HK-2 (cell line): ENCODE data around the gene NCS1.

Experiments
- DNase-seq: peaks from one replicate; pipeline ENCODE4 v3.0.0-alpha.2; 2018; ENCODE audit not compliant: unreplicated experiment

Gene NCS1

DNA sequence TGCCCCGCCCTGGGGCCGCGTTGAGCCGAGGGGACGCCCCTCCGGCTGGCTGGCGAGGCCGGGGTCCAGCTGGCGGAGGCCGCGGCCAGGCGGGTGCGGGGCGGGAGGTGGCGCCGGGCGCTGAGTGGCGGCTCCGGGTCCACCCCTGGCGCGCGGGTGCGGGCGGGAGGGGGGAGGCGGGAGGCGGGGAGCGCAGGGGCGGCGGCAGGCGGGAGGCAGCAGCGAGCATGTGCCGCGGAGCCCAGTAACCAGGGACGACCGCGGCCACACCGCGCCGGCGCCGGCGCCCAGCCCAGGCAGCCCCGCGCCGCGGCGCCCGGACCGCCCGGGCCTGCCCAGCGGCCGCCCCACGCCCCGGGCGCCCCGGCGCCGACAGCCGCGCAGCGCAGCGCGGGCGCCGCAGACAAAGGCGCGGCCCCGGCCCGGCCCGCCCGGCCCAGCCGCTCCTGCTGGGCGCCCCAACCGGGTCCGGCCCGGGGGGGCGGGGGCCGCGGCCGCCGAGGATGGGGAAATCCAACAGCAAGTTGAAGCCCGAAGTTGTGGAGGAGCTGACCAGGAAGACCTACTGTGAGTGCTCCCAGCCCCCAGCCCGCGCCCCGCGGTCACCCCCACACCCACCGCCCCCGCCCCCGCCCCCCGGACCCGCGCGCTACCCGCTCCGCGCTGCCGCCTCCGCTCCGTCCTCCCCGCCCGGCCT is at the start of gene NCS1:
Gene NCS1, plus strand, starts transcription at position 244 of the 697 bp plus-strand sequence. Its CDS starts 260 bp downstream, at position 504.
- peak; percentile 83 for DNase-seq

DNA sequence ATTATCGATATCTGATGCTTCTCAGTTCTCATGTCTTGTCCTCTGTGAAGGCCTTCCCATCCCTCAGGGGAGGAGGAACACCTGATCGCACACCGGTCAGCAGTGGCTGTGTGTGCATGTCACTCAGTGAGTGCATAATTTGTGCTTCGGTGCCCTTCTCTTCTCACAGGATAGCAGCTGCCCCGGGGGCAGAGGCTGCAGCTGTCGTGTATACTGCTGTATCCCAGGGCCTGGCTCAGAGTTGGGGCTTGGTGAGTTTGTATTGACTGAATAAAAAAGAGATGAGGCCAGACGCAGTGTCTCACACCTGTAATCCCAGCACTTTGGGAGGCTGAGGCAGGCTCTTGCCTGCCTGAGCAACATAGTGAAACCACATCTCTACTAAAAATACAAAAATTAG is 49.7 kb upstream of the NCS1 start:
- DNase-seq = no peak

- no peak for DNase-seq
Measured at GRCh38 chr9:130124085-130124860, 47.9 kb upstream of the NCS1 start.

- no peak for DNase-seq
Measured at GRCh38 chr9:130126721-130127433, 45.3 kb upstream of the NCS1 start.

GRCh38 chr9:130128251-130128650 is 44.0 kb upstream of the NCS1 start:
- DNase-seq = peak; percentile 55

- DNase-seq = peak; percentile 66
Measured at GRCh38 chr9:130128733-130129431, 43.3 kb upstream of the NCS1 start.

- DNase-seq = peak; percentile 58
Measured at GRCh38 chr9:130129432-130130061, 42.7 kb upstream of the NCS1 start.

GRCh38 chr9:130132746-130133145 is 39.5 kb upstream of the NCS1 start:
- no peak for DNase-seq

DNA sequence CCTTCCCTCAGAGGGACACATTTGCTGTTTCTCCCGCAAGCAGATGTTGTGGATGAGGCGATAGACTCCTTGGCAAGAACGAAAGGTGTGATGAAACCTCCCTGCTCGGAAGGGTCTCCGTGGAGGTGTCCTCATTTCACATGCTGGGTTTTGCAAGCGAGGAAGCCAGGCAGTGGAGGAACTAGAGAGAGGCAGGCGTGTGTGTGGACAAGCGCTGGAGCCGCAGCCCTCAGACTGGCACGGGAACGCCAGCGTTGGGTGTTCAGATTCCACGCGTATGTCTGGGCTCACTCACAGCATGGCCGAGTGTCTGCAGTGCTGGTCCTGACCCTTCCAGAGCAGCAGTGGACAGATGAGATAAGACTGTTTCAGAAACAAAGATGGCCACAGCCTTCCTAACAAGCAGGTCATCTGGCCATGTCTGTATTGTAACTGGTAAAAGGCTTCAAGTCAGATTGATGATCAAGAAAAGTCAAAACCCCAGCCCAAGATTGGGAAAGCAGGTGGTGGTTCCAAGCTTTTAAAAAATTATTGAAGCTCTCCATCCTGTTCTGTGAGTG is 35.0 kb upstream of the NCS1 start:
- DNase-seq = no peak

DNA sequence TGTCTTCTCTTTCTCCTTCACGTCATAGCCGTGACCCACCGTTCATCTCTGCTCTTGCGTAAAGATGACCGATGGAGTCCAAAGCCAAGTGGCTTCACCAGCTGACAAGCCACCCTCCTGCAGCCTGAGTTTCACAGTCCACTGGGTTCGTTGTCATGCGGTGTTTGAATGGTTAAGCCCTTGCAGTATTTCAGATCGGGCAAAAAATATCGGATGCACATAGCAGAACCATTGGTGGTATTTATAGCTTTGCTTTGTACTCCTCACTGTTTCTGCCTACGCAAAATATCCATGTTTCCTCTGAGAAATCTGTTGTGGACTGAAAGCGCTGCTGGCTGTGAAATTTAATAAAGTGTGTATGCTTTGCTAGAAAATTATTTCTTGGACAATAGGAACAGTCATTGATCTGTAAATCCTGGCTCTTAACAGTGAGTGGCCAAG is 34.5 kb upstream of the NCS1 start:
- DNase-seq = peak; percentile 45

DNA sequence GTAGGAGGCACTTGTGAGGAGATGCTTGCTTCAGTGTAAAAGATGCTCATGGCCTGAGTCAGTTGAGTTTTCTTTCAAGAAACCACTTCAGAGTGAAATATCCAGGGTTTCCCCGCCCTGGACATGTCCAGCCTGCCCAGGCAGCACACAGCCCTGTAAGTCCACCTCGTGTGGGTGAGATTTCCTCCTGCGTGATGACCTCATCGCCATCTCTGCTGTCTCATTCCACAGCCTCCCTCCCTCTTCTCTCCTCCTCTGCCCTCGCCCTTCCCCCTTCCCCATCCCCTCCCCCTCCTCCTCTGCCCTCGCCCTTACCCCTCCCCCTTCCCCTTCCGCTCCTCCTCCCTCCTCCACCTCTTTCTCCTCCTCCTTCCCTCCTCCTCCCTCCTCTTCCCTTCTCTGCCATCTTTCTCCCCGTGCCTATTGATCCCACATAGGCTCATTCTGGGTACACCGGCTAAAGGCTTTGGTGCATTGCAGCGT is 34.0 kb upstream of the NCS1 start:
- DNase-seq = peak; percentile 90

DNA sequence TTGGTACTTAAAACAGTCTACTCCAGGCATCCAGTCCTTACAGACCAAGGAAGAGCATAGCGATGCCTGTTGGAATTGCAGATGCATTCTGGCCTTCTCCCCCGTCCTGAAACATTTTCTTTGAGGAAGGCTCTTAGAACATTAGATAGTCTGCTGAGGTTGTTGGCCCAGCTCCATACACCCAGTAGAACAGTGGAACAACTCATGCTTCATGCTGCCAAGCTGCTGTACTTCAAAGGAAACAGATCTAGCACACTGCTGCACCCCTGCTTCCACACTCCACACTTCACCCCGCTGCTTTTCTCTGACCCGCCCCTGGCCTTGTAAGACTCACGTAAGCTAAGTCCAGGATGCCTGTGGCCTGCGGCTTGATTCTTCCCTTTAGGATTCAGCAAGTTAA is 33.4 kb upstream of the NCS1 start:
- DNase-seq = peak; percentile 76

DNA sequence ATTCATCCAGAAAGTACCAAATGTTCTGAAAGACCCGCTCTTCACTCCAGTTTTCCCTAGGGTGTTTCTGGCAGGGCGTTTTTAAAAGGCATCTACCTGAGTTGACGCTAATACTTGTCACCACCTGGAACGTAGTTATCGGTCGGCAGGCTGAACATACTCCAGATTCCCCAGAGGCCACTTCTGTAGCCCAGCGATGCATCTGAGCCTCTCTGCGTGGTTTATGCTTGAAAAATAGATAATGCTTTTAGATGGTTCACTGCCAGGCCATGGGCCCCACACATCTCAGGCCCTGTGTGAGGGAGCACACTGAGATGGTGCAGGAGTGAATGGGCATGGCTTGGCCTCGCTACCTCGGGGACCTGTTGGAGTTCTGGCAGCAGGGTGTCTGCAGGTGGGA is 33.0 kb upstream of the NCS1 start:
- no peak for DNase-seq

DNA sequence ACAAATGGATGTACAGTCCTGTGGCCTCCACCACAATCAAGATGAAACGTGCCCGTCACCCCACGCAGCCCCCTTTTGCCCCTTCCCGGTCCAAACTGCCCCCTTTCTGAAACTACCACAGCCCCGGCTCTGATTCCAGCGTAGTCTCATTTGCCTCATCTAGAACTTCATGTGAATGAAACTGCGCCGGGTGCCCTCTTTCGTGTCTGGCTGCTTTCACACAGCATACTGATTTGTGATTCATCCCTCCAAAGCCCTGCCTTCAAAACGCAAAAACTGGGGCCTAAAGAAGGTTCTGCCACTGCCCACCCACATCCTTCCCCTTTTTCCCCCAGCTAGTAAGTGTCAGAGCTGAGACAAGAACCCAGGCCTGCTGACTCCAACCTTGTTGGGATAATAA is 31.5 kb upstream of the NCS1 start:
- DNase-seq = no peak

DNA sequence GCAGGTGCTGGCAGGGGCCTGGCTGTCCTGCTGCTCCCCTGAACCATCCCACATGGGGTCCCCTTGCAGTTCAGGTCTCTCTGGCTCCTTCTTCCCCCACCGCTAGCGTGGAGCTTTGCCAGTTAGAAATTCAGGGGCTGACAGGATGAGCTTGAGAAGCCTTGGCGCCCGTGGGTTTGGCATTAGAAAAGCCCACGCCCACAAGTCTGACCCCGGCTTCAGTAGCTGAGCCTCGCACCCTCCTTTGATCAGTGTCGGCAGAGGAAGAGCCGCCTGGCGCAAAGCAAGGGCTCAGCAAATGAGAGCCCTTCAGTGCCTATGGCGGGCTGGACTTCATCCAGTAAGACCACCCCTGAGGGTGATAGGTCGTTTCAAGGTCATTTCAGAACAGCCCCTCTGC is 30.1 kb upstream of the NCS1 start:
- no peak for DNase-seq

DNA sequence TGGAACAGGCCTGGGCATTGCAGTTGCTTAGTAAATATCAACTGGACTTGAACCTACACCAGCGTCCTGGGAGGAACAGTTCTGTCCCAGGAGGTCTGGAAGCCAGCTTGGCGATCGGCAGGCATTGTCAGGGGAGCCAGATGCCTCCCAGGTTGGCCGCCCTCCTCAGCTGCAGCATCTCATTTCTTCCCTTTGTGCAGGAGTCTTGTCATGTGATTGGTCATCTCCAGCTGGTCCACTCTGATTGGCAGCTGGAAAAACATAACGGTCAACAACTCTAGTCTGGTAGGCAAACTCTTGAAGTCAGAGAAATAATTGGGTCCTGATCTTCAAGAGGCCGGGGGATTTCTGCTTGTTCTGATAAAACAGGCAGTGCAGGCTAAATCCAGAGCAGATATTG is 29.6 kb upstream of the NCS1 start:
- DNase-seq = no peak

DNA sequence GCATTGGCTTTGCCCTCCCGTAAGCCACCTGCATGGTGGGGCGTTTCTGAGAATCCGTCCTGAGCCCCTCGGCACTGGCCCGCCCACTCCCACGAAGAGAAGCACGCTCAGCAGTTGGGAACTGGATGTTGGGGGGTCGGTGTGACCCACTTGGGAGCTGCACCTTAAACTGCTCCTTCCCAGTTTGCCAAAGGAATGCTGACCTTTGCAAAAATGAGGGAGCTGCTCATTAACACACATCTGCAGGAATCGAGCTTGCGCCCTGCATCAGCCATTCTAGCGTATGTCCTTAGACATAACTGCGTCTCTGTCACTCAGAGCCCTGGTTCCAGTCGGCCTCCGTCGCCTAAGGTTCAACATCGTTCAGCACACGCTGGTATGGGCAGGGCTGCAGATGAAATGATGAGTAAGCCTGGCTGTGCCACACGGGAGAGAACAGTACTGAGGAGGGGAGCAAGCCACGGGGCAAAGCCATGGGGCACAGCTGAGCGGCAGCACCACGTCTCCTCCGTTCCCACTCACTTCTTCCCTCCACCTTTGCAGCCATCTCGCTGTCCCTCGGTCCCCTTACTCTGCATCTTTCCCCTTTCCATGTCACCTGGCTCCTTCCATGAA is 28.8 kb upstream of the NCS1 start:
- no peak for DNase-seq

DNA sequence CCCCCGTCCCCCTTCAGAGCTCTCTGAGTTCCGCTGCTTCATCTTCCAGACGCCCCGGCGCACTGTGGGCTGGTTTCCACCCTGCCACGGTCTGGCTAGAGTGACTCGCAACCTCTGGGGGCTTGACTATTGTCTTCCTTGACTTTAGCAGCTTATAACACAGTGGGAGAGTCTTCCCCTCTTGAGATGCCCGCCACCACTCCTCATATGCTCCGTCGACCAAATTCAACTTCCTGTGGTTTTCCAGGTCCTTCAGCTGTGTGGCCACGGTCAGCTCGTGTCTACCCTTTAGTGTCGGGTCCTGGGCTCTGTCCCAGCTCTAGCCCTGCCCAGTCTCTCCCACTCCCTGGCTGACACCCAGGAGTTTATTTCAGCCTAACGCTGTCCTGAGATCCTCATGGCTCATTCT is 28.2 kb upstream of the NCS1 start:
- DNase-seq = peak; percentile 81

- DNase-seq = no peak
Measured at GRCh38 chr9:130144703-130145102, 27.5 kb upstream of the NCS1 start.

DNA sequence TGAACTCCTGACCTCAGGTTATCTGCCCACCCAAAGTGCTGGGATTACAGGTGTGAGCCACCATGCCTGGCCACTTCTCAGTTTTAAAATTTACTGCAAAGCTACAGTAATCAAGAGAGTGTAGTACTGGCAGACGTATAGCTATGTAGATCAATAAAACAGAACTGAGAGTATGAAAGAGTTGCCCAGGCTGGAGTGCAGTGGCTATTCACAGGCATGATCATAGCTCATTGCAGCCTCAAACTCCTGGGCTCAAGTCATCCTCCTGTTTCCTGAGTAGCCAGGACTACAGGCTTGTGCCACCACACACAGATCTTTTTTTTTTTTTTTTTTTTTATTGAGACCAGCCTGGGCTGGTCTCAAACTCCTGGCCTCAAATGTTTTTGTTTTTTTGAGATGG is 26.5 kb upstream of the NCS1 start:
- DNase-seq = no peak

- no peak for DNase-seq
Measured at GRCh38 chr9:130147198-130147597, 25.0 kb upstream of the NCS1 start.
